NCI-H146 (cell line): ENCODE data around the gene MASP1.

ENCODE experiments used
- DNase-seq: peaks from one replicate; lab custom pipeline; 2025; lab: John Stamatoyannopoulos, UW

MASP1 gene

GRCh38 chr3:187293516-187294430 is 2.2 kb upstream of the MASP1 start:
- no peak for DNase-seq

GRCh38 chr3:187292631-187293515 is 1.3 kb upstream of the MASP1 start:
- DNase-seq = no peak

DNA sequence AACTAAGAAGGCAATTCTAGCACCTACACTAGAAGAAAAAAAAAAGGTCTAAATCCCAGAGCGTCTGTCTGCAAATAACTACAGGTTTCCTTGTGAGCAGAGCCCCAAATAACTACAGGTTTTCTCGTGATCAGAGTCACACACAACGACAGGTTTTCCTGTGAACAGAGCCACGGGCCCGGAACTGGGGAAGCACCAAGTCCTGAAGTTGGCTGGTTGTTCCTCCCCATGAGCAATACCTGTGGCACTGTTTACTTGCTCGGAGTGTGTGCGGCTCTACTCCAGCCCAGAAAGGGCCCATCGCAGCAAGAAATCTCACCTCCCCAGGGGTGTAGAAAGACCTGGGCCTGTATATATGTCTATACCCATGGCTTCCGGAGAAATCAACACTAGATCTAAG is 644 bp upstream of the MASP1 start:
- DNase-seq = no peak

DNA sequence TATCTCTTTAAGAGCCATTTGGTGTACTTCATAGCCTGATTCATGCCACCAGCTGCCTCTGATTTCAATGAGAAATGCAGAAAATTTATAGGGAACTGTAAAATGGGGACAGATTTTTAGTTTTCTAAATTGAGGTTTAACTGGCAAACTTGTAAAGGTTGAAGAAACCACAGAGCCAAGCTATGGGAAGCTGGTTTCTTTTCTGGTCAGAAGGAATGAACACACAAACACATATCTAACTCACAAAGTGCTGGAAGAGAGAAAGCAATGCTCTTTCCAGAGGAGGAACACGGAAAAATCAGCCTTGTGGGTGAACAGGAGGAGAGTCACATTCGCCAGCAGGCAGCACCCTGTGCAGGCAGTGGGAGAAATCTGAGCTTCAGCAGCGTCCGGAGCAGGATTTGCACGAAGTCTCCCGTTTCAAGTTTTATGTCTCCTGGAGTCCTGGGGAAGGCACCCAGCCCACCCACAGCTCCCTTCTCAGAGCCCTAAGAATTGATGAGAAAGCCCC is 481 bp downstream of the MASP1 start:
- no peak for DNase-seq

DNA sequence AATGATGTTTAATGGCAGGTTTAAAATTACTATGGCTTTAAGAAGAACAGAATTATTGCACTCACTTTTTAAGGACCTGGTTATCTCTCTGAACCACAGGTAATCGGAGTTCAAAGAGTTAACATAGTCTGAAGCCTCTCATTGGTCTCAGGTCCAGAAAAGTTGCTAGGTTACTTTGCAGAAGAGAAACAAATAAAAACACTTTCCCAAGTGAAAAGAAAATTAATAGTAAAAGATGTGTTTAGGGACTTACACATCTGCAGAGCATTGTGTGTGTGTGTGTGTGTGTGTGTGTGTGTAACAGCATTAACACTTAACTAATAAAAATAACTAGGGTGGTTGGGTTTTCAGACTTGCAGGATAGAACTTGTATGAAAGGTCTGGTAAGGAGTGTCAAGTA is 1.0 kb downstream of the MASP1 start:
- no peak for DNase-seq

DNA sequence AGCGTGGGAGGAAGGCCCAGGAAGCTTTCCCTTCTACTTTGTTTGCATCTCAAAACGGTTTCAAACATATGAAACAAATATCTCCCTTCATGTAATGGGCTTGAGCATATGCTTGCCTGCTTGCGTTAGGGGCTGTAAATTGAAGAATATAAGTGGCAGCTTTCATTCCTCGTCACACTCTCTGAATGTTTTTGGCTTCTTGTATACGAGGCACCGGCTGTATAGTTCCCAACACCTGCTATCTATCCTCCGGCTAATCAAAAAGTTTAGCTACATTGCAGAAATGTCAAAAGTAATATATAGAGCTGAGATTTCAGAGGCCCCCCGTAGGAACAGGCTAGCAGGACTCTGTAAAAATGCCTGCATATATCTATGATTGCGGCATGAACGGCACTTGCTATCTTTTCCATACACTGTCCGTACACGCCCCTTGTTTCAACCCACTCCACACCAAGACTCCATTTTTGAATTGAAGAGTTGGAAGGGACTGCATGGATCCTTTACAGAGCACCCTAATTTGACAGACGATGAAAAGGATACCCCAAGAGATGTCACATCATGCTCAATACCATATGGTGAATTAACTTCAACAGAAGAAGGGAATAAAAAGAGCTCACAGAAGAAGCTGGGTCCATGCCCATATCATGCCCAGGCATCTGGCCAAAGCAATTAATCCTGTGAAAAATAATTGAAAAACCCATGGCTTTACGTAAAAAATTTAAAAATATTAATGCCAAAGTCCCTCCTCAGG is 2.5 kb downstream of the MASP1 start:
- DNase-seq = no peak

GRCh38 chr3:187288131-187288854 is 3.2 kb downstream of the MASP1 start:
- no peak for DNase-seq

DNA sequence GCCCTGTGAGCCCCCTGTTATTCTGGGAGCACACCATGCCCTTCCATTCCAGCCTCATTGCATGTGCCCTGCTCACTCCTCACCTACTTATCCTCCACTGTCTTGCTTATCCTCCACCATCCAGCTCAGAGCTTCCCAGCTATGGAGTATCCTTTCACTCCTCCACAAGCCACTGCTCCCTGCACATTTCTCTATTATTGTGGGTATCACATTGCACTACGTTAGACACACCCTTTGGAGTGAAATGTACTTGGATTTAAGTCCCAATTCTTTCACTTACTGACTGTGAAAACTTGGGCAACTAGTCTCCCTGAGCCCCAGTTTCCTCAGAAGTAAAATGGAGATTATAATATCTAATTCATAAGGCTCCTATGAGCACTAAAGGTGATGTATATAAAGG is 4.3 kb downstream of the MASP1 start:
- no peak for DNase-seq

- DNase-seq = no peak
These were observed 5.0 kb downstream of the MASP1 start for GRCh38 chr3:187286467-187287059.

DNA sequence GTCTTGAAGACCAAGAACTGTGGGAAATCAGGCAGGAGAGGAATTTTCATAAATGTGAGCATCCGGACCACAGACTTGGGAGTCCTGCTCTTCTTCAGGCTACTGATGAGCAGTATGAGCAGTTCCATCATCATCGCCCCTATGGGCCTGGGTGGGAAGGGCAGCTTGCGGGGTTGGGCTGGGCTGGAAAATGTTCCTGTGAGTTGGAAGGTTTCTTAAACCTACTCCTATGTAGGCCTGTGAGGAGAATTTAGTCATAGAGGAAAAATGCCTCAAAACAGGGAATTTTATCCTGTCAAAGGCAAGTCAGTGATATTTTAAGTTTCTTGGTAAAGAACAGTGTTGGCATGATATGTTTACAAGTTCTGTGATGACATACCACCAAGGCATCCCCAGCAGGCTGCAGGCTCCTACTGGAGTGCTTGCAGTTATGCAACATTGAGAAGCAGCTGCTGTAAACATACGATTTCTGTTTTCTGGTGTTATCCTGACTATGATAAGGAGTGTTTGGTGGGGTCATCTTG is 10.3 kb downstream of the MASP1 start:
- no peak for DNase-seq

- no peak for DNase-seq
These were observed 10.9 kb downstream of the MASP1 start for GRCh38 chr3:187280644-187281043.

DNA sequence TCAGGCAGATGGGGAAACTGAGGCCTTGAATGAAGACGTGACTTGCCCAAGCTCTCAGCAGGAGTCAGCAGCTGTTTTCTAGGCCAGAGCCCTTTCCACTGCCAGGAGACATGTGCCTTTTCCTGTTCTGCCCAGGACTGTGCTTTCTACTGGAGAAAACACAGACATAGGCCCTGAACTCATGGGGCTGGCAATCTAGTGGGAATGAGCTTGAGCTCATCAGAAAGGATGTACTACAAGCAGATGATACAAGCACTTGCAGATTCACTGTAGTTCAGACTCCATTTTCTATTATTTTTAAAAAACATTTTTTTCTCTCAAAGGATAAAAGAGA is 14.4 kb downstream of the MASP1 start:
- no peak for DNase-seq

DNA sequence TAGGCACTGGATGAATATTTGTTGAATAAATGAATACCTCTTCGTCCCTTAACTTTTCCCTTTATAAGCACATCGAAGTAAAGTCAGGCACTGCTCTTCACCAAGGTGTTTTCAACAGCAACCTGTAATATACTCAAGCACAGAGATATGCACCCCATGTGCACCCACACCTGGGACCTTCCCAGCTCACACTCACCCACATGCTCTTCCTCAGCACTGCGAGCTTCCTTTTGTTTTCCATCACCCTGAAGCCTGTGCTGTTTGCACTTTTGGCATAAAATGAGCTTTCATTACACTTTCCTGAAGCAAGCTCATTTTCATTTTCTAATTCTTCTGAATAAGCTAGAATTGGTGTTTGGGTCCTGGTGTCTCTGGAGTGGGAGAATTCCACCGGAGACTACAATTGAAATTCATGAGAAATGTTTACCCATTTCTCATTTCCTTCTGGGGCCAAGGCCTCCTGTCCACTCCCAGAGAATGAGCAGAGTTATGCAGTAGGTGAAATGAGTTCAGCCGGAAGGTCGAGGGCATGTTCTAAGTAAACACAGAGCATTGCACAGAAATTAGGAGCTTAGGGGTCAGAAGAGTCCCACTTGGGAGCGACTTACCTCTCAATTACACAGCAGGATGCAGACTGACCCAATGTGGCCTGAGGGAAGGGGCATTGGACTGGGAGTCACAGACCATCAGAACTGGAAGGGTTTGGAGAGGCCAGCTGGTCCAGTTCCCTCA is 15.0 kb downstream of the MASP1 start:
- DNase-seq = no peak

DNA sequence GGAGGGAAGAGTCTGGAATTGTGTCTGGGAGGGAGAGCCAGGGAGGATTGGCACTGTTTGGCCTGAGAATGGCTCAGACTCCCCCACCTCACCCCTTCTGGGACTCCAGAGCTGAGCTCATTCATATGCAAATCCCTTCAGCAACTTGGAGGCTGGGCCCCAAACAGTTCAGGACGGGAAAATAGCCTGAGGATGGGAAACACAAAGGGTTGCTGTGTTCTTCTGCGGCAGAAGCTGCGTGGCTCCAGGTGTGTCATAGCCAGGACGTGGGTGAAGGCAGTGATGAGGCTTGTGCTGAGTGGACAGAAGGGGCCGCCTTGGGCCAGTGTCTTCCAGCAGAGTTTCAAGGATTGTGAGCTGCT is 16.6 kb downstream of the MASP1 start:
- DNase-seq = no peak

- DNase-seq = no peak
These were observed 17.1 kb downstream of the MASP1 start for GRCh38 chr3:187274315-187274976.

DNA sequence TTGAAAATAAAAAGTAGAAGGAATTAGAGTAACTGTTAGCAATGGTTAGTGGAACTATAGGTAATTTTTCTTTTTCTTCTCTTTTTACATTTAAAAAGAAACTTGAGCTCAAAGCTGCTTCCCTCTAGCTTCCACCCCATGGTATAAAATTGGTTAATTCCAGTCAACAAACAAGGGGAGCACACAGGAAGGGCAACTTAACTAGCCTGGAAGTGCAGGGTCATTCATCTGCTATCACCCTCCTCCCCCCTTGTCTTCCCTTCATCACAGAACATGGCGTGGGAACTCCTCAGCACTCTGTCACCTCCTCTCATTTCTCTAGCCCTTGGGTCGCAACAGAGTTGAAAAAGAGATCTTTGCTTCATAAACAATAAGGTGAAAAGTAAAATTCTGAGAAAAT is 20.0 kb downstream of the MASP1 start:
- DNase-seq = no peak

- DNase-seq = no peak
These were observed 22.1 kb downstream of the MASP1 start for GRCh38 chr3:187269486-187269885.

- DNase-seq = no peak
These were observed 24.2 kb downstream of the MASP1 start for GRCh38 chr3:187267306-187267705.

- DNase-seq = no peak
These were observed 24.8 kb downstream of the MASP1 start for GRCh38 chr3:187266691-187267090.

DNA sequence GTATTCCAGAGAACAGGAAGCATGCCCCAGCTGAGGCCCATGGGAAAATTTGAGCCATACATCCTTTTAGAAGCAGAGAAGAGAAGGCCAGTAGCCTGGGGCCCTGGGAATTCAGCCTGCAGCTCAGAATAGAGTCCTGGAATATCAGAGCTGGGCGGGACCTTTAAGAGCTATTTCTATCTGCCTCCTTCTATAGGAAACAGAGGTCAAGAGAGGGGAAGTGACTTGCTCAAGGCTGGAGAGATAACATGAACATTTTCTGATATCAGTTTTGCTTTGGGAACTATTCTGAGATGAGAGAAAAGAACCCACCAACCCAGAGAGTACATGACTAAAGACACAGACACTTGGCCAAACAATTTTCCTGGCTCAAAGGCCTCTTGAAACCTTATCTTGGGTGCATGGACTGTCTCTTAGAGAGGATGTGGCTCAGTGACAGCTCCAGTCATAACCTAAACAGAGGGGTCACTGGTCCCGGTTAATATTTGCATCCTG is 26.0 kb downstream of the MASP1 start:
- DNase-seq = no peak
